Upper lobe of left lung (tissue), 4 donors: Measurements from ENCODE around the gene TEAD2.

Experiments
- CTCF ChIP-seq, 6 experiments: fragments of 450-650 bp in 4 of 6; fragments of 200-600 bp in 2 of 6; sonication (generic) in 2 of 6; IDR thresholded peaks; one replicate each; pipeline ENCODE4 v1.5.1; 2016 to 2019; ENCODE audit warnings: antibody characterized with exemption in 6 of 6
- POLR2A ChIP-seq, 4 donors: fragments of 450-650 bp; IDR thresholded peaks; one replicate each; pipeline ENCODE4 v1.5.1; 2016 to 2017; ENCODE audit warnings: antibody characterized with exemption in 4 of 4, mild to moderate bottlenecking in 2 of 4

- no peak for TF ChIP-seq CTCF (IDR thresholded peaks at IDR 0.05)
- no peak for TF ChIP-seq POLR2A (IDR thresholded peaks at IDR 0.05)
Measured at GRCh38 chr19:49362929-49363267, 682 bp upstream of the TEAD2 start.
